Glutamatergic neuron (in vitro differentiated cells): ENCODE data around the gene KRT84. TPM values are rescaled to one million over a fixed set of nuclear protein-coding genes. Genes with fewer than 3 reads are reported as not detected.
"Not testable (repeated sequence)": the region's sequence is repeated elsewhere in the genome, so short reads cannot be mapped to it uniquely, and the experiment has no call there.

Source experiments
- DNase-seq: peaks from one replicate; pipeline ENCODE4 v3.0.0; 2022
- H3K27ac Mint-ChIP-seq: one replicate; pipeline ENCODE4 v1.8.0; 2020; ENCODE audit warnings: mild to moderate bottlenecking, mixed read lengths, inconsistent platforms; ENCODE audit not compliant: unreplicated experiment
- H3K27me3 Mint-ChIP-seq: one replicate; pipeline ENCODE4 v1.8.0; 2020; ENCODE audit warnings: mild to moderate bottlenecking, moderate library complexity, mixed read lengths, inconsistent platforms; ENCODE audit not compliant: unreplicated experiment
- H3K36me3 Mint-ChIP-seq: one replicate; pipeline ENCODE4 v1.8.0; 2020; ENCODE audit warnings: mild to moderate bottlenecking, mixed read lengths, inconsistent platforms; ENCODE audit not compliant: unreplicated experiment
- H3K4me1 Mint-ChIP-seq: one replicate; pipeline ENCODE4 v1.8.0; 2020; ENCODE audit warnings: mild to moderate bottlenecking, low read depth, mixed read lengths, inconsistent platforms; ENCODE audit not compliant: unreplicated experiment
- H3K4me3 Mint-ChIP-seq: one replicate; pipeline ENCODE4 v1.8.0; 2020; ENCODE audit warnings: mild to moderate bottlenecking, mixed read lengths, inconsistent platforms; ENCODE audit not compliant: unreplicated experiment
- H3K9me3 Mint-ChIP-seq: one replicate; pipeline ENCODE4 v1.8.0; 2020; ENCODE audit warnings: mild to moderate bottlenecking, moderate library complexity, mixed read lengths, inconsistent platforms; ENCODE audit not compliant: unreplicated experiment
- CTCF ChIP-seq: fragments of 200-600 bp; sonication (generic); IDR thresholded peaks from one replicate; pipeline ENCODE4 v1.5.0; 2021; ENCODE audit not compliant: partially characterized antibody, unreplicated experiment
- total RNA-seq: library from RNA; stranded (reverse); fragmentation: NEBNext Ultra II Directional; extraction: Animal tissue kit (Norgen Biotek cat#: 25700); gene quantifications from one replicate; pipeline ENCODE4 v1.2.1, GENCODE V29; 2021; ENCODE audit not compliant: unreplicated experiment

Gene KRT84
- total RNA-seq, 1 donor from 2014 or later: not detected

GRCh38 chr12:52350021-52350620 lies 35.3 kb downstream of the KRT84 start:
- H3K27me3 Mint-ChIP-seq: peaks cover 4% of the 10 kb centered on the region

GRCh38 chr12:52349196-52349595 lies 36.3 kb downstream of the KRT84 start:
- no peak for TF ChIP-seq CTCF
- Mint-ChIP-seq H3K4me1 (no peaks in the 10 kb centered on the region), H3K9me3 (no peaks in the 10 kb centered on the region), H3K4me3 (no peak overlapping the region), H3K27ac (no peak overlapping the region), H3K36me3 (no peaks in the 10 kb centered on the region), H3K27me3 (peaks cover 4% of the 10 kb centered on the region)
- DNase-seq: no peak

More at GRCh38 chr12:52350021-52350620, 35.3 kb downstream of the KRT84 start:
- H3K9me3 Mint-ChIP-seq: no peaks in the 10 kb centered on the region
- H3K27ac Mint-ChIP-seq: no peak overlapping the region
- no peak overlapping the region for H3K4me3 Mint-ChIP-seq
- TF ChIP-seq CTCF: no peak
- H3K4me1 Mint-ChIP-seq: no peaks in the 10 kb centered on the region
- no peak for DNase-seq
- H3K36me3 Mint-ChIP-seq: no peaks in the 10 kb centered on the region

GRCh38 chr12:52347551-52348510 lies 37.6 kb downstream of the KRT84 start:
- Mint-ChIP-seq H3K27ac (no peak overlapping the region), H3K36me3 (no peaks in the 10 kb centered on the region), H3K4me3 (no peak overlapping the region), H3K27me3 (peaks cover 4% of the 10 kb centered on the region), H3K9me3 (no peaks in the 10 kb centered on the region), H3K4me1 (no peaks in the 10 kb centered on the region)
- no peak for DNase-seq
- no peak for TF ChIP-seq CTCF

GRCh38 chr12:52347016-52347415 lies 38.4 kb downstream of the KRT84 start:
- no peaks in the 10 kb centered on the region for H3K36me3 Mint-ChIP-seq
- TF ChIP-seq CTCF: no peak
- no peak overlapping the region for H3K4me3 Mint-ChIP-seq
- DNase-seq: no peak
- H3K27ac Mint-ChIP-seq: no peak overlapping the region
- H3K9me3 Mint-ChIP-seq: no peaks in the 10 kb centered on the region
- no peaks in the 10 kb centered on the region for H3K4me1 Mint-ChIP-seq
- peaks cover 6% of the 10 kb centered on the region for H3K27me3 Mint-ChIP-seq

GRCh38 chr12:52346593-52346992 lies 38.9 kb downstream of the KRT84 start:
- Mint-ChIP-seq H3K27me3 (peaks cover 3% of the 10 kb centered on the region), H3K36me3 (no peaks in the 10 kb centered on the region)
- TF ChIP-seq CTCF: no peak

GRCh38 chr12:52345041-52345440 lies 40.4 kb downstream of the KRT84 start:
- H3K36me3 Mint-ChIP-seq, DNase-seq, H3K27me3 Mint-ChIP-seq, H3K27ac Mint-ChIP-seq, H3K4me3 Mint-ChIP-seq, H3K4me1 Mint-ChIP-seq, H3K9me3 Mint-ChIP-seq: not testable (repeated sequence)

More at GRCh38 chr12:52346593-52346992, 38.9 kb downstream of the KRT84 start:
- Mint-ChIP-seq H3K4me1 (no peaks in the 10 kb centered on the region), H3K9me3 (no peaks in the 10 kb centered on the region), H3K27ac (no peak overlapping the region), H3K4me3 (no peak overlapping the region)
- no peak for DNase-seq
